SIG-M5 (cell line): ENCODE measurements around the gene CHST3.
"Not testable (repeated sequence)": the region's sequence is repeated elsewhere in the genome, so short reads cannot be mapped to it uniquely, and the experiment has no call there.

Source experiments
- DNase-seq: peaks from one replicate; lab custom pipeline; 2025; lab: John Stamatoyannopoulos, UW

Gene CHST3, protein sequence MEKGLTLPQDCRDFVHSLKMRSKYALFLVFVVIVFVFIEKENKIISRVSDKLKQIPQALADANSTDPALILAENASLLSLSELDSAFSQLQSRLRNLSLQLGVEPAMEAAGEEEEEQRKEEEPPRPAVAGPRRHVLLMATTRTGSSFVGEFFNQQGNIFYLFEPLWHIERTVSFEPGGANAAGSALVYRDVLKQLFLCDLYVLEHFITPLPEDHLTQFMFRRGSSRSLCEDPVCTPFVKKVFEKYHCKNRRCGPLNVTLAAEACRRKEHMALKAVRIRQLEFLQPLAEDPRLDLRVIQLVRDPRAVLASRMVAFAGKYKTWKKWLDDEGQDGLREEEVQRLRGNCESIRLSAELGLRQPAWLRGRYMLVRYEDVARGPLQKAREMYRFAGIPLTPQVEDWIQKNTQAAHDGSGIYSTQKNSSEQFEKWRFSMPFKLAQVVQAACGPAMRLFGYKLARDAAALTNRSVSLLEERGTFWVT

DNA sequence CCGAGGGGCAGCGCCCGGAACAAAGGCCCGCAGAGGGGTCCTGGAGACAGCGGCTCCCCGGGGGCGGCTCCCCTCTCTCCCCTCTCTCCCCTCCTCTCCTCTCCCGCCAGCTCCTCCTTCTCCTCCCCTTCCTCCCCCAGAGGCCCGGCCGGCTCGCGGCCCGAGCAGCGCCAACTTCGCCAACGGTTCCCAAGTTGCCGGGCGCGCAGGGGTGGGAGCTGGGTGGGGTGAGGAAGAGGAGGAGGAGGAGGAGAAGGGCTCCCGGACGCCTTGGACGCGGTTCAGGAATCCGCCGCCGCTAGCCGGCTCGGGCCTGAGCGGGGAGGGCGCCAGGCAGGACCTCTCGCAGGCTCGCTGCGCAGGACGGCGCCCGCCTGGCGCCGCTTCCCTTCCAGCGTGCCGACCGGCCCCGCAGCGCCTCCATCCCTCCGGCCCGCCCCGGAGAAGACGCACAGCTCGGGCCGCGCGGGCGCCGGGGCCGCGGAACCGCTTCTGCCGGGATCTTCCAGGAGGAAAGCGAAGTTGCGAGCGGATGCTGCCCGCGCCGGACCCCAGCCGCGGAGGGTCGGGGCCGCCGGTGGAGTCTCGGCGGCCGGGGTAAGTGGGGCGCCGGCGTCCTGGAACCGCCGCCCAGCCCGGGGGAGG is at the start of gene CHST3:
Gene CHST3, plus strand, starts transcription at position 298 of the 645 bp plus-strand sequence. CDS start 41,448 bp downstream, outside the sequence.
- DNase-seq, result no peak

DNA sequence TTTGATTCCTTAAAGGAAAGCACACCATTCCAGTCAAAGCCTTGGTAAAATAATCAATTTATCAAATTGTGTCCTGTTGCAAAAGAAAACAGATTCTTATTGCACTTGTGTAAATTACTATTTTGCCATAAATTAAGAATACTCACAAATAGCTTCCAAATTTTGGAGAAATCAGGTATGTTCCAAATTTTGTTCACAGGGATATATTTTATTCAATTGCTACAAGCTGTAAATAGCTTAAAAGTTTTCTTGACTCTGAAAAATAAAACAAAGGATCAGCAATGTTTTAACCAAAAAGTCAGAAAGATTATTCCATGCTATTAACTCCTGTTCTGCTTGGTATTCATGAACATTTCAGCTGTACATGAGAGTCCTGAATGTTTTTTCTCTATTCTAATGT is 47.4 kb upstream of the CHST3 start:
- no peak for DNase-seq

DNA sequence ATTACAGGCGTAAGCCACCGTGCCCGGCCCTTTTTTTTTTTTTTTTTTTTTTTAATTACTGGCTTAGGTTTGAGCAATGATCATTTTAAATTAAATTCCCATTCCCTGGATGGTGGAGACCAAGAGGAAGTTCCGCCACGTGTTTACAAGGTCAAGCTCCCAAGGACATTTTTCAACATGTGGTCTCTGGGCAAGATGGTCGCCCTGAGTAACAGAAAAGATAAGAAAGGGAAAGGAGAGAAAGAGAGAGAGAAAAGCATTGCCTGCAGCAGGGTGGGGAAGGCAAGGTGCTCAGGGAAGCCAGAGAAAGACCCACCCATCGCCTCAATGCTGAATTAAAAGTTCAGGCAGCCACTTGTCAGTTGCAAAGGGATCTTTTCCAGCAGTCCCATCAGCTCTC is 45.2 kb upstream of the CHST3 start:
- DNase-seq, result no peak

DNA sequence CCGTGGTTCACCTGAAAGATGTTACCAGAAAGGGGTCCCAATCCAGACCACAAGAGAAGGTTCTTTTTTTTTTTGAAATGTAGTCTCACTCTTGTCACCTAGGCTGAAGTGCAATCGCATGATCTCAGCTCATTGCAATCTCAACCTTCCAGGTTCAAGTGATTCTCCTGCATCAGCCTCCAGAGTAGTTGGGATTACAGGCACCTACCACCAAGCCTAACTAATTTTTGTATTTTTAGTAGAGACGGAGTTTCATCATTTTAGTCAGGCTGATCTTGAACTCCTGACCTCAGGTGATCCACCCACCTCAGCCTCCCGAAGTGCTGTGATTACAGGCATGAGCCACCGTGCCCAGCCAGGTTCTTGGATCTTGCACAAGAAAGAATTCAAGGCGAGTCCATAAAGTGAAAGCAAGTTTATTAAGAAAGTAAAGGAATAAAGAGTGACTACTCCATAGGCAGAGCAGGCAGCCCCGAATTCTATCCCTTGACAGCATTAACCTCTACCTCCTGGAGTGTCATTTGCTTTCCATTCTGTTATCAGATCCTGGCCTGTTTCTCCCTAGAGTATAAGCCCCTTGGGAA is 44.1 kb upstream of the CHST3 start:
- not testable (repeated sequence) for DNase-seq

DNA sequence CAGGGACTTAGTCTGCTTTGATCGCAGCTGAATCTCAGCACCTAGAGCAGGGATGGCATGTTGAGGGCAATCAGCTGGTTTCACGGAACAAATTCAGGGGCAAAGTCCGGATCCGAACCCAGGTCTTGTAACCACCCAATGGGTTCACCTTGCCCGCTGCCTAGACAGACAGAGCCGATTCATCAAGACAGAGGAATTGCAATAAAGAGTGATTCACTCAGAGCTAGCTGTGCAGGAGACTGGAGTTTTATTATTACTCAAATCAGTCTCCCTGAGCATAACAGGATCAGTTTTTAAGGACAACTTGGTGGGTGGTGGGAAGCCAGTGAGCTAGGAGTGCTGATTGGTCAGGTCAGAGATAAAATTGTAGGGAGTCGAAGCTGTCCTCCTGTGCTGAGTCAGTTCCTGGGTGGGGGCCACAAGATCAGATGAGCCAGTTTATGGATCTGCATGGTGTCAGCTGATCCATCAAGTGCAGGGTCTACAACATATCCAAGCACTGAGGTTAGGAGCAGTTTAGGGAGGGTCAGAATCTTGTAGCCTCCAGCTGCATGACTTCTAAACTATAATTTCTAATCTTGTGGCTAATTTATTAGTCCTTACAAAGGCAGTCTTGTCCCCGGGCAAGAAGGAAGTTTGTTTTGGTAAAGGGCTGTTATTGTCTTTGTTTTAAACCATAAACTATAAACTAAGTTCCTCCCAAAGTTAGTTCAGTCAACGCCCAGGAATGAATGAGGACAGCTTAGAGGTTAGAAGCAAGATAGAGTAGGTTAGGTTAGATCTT is 43.5 kb upstream of the CHST3 start:
- DNase-seq, result no peak

DNA sequence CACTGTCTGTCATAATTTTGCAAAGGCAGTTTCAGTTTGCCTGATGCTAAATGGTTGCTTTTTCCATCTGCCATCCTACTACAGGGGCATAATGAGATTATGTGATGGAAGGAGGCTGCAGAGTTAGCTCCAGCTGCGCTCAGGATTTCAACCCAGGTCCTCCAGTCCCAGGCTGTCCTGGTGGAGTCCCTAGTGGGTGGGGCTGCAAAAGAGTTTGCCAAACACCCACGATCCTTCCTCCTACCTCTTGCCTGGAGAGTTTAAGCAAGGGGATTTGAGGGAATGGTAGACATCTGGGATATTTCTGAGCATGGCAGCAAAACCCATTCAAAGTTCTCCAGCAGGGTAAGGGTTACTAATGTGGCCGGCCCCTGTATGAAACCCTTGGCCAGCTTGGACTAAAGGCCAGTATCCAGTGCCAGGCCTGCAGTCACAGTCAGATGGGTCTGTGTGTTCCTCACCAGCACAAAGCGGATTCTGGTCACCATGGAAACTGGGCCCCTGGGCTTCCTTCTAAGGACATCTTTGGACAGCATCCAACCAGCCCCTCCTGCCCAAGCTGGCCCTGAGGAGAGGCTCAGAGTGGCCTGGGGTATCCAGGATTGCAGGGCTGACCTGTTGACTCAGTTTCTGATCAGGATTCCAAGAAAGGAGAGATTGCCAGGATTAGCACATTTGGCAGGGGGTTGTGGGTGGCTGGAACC is 42.7 kb upstream of the CHST3 start:
- no peak for DNase-seq

DNA sequence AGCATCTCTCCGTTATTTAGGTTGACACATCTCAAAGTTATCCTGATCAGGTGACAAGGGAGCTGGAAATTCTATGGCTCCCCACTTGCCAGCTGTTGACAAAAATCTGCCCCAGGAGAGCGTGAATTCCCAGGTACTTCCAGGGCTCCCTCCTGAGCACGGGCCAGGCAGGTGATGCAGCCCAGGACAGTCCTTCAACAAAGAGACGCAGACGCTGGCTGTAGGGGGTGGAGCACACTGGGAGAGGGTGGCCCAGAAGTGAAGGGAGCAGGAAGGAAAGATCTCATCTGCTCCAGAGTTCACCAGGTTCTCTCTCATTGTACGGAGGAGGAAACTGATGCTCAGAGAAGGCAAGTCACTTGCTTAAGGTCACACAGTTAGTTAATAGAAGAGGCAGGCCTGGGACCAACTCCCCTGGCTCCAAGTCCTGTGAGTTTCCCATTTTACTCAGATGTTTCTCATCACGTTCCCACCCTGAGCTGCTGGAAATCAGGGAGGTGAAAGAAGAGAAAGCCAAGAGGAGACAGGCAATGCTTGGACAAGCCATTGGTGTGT is 41.0 kb upstream of the CHST3 start:
- DNase-seq, result no peak

DNA sequence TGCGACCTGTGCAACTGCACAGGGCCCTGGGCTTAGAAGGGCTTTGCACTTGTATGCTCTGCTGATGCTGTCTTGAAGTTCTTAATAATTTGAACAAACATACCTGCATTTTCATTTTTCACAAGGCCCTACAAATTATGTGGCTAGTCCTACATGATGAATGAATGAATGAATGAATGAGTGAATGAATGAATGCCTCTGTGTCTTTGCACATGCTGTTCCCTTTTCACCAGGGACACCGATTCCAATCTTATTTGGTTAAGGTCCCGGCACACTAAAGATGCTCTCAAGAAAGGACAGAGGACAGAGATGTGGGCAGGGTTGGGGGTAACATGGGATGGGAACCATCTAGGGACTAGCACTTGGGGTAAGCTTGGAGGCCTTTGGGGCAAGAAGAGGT is 39.4 kb upstream of the CHST3 start:
- no peak for DNase-seq

DNA sequence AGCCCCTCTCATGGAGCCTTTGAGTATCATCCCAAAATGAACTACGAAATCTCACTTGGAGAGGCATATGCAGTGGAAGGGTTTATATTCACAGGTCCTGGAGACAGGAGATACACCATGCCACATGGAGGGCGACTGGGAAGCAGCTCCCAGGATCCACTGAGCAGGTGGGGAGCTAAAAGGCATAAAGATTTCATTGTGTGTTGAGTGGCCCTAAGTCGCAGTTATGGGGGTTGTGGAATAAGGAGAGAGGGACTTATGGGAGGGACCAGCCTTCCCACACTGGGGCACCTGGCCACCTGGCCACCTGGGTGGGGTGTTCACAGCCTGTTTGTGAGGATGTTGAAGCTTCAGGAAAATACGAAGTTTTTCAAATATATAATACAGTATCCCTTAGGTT is 37.0 kb upstream of the CHST3 start:
- DNase-seq, result no peak

DNA sequence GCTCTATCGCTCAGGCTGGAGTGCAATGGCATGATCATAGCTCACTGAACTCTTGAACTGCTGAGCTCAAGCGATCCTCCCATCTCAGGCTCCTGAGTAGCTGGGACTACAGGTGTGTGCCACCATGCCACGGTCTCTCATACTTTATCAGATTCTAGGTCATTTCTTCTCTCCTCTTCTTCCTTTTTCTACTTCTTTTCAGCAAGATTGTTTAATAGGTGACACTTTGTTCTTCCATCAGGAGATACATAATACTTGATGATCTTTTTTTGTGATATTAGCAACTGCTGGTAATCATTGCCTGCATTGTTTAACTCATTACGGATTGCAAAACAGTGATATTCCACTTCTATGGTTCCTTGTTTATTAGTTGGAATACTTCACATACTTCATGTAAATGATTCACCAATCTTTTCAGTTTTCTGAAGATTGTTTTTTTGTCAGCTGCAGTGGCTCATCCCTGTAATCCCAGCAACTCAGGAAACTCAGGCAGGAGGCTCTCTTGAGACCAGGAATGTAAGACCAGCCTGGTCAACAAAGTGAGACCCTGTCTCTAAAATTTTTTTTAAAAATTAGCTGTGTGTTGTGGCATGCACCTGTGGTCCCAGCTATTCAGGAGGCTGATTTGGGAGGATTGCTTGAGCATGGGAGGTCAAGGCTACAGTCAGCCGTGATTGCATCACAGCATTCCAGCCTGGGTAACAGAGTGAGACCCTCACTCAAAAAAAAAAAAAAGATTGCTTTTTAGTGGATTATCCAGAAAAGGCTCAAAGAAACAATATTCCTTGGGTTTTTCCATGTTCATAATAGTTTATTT is 36.2 kb upstream of the CHST3 start:
- no peak for DNase-seq

DNA sequence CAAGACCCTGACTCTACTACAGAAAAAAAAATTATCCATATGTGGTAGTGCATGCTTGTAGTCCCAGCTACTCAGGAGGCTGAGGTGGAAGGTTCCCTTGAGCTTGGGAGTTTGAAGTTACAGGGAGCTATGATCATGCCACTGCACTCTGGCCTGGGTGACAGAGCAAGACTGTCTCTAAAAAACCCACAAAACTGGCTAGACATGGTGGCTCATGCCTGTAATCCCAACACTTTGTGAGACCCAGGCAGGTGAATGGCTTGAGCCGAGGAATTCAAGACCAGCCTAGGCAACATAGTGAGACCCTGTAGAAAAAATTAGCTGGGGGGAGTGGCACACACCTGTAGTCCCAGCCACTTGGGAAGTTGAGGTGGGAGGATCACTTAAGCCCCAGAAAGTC is 32.9 kb upstream of the CHST3 start:
- no peak for DNase-seq

DNA sequence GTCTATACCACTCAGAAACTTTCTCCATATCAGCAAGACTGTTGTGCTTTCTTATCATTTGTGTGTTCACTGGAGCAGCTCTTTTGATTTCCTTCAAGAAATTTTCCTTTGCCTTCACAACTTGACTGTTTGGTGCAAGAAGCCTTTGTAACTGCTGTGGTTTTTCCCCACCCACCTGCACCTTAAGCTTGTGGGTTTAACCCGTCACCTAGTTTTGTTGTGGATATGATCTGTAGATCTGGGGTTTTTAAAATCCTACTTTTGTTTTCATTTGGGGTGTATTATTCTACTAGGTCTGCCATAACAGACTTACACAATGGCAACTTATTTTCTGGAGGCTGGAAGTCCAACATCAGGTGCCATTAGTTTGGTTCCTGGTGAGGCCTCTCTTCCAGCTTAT is 30.5 kb upstream of the CHST3 start:
- no peak for DNase-seq

DNA sequence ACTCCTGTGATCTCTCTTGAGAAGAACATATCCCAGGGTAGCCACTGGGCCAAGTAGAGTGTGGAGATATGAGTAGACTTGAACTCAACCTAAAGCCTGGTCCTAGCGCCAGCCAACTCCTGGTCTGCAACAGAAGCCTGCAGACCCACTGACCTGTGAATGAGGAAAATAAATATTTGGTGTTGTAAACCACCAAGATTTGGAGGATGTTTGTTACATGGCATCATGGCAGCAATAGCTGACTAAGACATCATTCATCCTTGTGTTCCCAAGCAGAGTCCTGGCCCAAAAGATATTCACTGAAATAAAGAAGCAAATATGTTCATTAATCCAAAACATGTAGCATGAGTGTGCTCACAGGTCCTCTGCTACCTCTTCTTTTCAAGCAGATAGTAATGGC is 26.0 kb upstream of the CHST3 start:
- DNase-seq, result no peak

DNA sequence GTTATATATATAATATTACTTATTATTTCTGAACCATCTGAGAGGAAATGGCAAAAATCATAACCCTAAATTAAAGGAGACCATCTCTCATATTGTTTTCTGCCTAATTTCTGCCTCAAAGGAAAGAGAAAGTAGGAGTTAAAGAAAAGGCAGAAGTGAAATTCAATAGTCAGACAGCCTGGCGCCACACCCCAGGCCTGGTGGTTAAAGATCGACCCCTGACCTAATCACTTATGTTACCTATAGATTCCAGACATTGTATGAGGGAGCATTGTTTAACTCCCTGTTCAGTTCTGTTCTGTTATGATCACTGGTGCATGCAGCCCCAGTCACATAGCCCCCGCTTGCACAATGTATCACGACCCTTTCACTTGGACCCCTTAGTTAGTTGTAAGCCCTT is 24.9 kb upstream of the CHST3 start:
- DNase-seq, result no peak

DNA sequence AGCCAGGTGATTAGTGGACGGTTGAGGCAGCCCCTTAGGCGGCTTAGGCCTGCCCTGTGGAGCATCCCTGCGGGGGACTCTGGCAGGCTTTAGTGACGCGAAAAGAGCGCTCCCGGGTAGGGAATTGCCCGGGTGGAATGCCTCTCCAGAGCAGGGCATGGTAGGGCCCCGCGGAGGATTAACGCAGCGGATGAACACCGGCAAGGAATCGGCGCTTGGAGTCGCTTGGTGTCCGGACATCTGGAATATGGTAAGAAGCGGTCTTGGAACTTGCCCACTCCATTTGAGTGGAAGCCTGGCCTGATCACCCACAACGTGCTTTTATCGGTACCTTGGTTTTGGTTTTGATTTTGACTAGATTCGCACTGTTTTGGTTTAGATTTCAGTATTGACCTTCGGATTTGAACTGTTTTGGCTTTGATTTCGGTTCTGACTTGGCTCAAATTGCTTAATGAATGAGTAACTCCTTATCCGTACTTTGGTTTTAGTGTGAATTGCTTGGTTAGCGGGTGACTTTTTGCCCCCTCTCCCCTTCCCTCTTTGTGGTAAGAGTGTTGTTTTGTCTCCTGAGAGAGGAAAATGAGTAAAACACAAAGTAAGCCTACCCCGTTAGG is 24.2 kb upstream of the CHST3 start:
- DNase-seq, result no peak

DNA sequence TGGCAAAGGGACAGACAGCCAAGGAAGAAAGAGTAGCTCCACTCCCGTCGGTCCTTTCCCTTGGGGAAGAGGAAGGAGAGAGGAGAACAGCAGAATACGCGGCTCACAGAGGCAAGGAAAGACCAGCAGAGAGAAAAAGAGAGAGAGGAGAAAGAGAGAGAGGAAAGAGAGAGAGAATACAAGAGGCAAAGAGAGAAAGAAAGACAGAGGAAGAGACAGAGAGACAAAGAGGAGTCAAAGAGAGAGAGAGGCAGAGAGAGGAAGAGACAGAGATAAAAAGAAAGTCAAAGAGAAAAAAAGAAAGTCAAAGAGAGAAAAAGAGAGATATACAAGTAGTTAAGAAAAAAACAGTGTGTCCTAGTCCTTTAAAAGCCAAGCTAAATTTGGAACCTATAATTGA is 23.4 kb upstream of the CHST3 start:
- DNase-seq, result no peak

DNA sequence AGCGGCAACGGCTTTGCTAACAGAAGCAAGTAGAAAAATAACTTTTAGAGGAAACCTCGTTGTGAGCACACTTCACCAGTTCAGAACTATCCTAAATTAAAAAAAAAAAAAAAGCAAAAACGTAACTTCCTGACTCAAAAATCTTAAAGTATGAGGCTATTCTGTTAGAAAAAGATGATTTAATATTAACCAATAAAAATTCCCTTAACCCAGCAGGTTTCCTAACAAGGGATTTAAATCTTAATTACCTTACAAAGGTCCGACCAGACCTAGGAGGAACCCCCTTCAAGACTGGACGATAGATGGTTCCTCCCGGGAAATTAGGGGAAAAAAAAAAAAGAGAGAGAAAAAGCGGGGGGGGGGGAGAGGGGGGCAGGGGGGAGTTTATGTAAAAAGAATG is 22.9 kb upstream of the CHST3 start:
- DNase-seq, result no peak

DNA sequence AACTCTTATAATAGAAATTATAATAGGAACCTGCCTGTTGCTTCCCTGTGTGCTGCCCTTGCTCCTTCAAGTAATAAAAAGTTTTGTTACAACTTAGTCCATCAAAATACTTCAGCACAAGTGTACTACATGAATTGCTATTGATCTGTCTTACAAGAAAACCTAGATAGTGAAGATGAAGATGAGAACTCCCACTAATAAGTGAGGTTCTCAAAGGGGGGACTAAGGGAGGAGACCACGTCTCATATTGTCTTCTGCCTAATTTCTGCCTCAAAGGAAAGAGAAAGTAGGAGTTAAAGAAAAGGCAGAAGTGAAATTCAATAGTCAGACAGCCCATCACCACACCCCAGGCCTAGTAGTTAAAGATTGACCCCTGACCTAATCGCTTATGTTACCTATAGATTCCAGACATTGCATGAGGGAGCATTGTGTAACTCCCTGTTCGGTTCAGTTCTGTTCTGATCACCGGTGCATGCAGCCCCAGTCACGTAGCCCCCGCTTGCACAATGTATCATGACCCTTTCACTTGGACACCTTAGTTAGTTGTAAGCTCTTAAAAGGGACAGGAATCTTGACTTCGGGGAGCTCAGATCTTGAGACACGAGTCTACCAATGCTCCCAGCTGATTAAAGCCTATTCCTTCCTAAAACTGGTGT is 18.2 kb upstream of the CHST3 start:
- DNase-seq, result no peak

DNA sequence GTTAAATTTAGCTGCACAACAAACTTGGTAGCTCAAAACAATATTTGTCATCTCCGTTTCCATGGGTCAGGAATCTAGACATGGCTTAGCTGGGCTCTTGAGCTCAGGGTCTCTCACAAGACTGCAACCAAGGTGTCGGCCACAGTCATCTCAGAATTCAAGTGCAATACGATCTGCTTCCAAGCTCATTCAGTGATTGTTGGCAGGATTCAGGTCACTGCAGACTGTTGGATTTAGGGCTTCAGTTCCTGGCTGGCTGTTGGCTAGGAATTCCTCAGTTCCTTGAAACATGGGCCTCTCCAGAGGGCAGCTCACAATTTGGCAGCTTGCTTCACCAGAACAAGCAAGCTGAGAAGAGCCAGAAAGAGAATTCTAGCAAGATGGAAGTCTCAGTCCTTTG is 17.5 kb upstream of the CHST3 start:
- DNase-seq, result no peak
